NCI-H2107 treated with DMSO at 0.1 percent for 48 hours (cell line): ENCODE results near the gene DENND1A.
"Not testable (repeated sequence)": the region's sequence is repeated elsewhere in the genome, so short reads cannot be mapped to it uniquely, and the experiment has no call there.

Experiments
- DNase-seq: peaks from one replicate; lab custom pipeline; 2025; ENCODE audit not compliant: unreplicated experiment; lab: John Stamatoyannopoulos, UW

Gene DENND1A

GRCh38 chr9:123923377-123923776 lies 6.5 kb downstream of the DENND1A start:
- DNase-seq: no peak

GRCh38 chr9:123922911-123923310 lies 7.0 kb downstream of the DENND1A start:
- DNase-seq: no peak

GRCh38 chr9:123922431-123922830 lies 7.5 kb downstream of the DENND1A start:
- no peak for DNase-seq

- no peak for DNase-seq
Observed at GRCh38 chr9:123914517-123915196, 15.3 kb downstream of the DENND1A start.

- DNase-seq: no peak
Observed at GRCh38 chr9:123912167-123912897, 17.6 kb downstream of the DENND1A start.

- no peak for DNase-seq
Observed at GRCh38 chr9:123911024-123911423, 18.9 kb downstream of the DENND1A start.

- DNase-seq: not testable (repeated sequence)
Observed at GRCh38 chr9:123909192-123909591, 20.7 kb downstream of the DENND1A start.

- DNase-seq: not testable (repeated sequence)
Observed at GRCh38 chr9:123903550-123903949, 26.4 kb downstream of the DENND1A start.

GRCh38 chr9:123894822-123895221 lies 35.1 kb downstream of the DENND1A start:
- DNase-seq: no peak

GRCh38 chr9:123893831-123894460 lies 36.0 kb downstream of the DENND1A start:
- no peak for DNase-seq

GRCh38 chr9:123893115-123893514 lies 36.8 kb downstream of the DENND1A start:
- no peak for DNase-seq

GRCh38 chr9:123887837-123888236 lies 42.1 kb downstream of the DENND1A start:
- DNase-seq: no peak

- DNase-seq: not testable (repeated sequence)
Observed at GRCh38 chr9:123885834-123886233, 44.1 kb downstream of the DENND1A start.

- no peak for DNase-seq
Observed at GRCh38 chr9:123883634-123884033, 46.3 kb downstream of the DENND1A start.

- DNase-seq: no peak
Observed at GRCh38 chr9:123881604-123882003, 48.3 kb downstream of the DENND1A start.

GRCh38 chr9:123880420-123880819 lies 49.5 kb downstream of the DENND1A start:
- no peak for DNase-seq

- DNase-seq: no peak
Observed at GRCh38 chr9:123876750-123877149, 53.2 kb downstream of the DENND1A start.

- no peak for DNase-seq
Observed at GRCh38 chr9:123872710-123873109, 57.2 kb downstream of the DENND1A start.

- DNase-seq: no peak
Observed at GRCh38 chr9:123871781-123872180, 58.1 kb downstream of the DENND1A start.

- DNase-seq: no peak
Observed at GRCh38 chr9:123868002-123868401, 61.9 kb downstream of the DENND1A start.

- no peak for DNase-seq
Observed at GRCh38 chr9:123867034-123867433, 62.9 kb downstream of the DENND1A start.

- DNase-seq: no peak
Observed at GRCh38 chr9:123866497-123866896, 63.4 kb downstream of the DENND1A start.
